Measurements from ENCODE around the gene GFRA3.
A peak's percentile ranks its signal among the peaks of the same experiment; 100 is the strongest.

The GFRA3 gene

DNA sequence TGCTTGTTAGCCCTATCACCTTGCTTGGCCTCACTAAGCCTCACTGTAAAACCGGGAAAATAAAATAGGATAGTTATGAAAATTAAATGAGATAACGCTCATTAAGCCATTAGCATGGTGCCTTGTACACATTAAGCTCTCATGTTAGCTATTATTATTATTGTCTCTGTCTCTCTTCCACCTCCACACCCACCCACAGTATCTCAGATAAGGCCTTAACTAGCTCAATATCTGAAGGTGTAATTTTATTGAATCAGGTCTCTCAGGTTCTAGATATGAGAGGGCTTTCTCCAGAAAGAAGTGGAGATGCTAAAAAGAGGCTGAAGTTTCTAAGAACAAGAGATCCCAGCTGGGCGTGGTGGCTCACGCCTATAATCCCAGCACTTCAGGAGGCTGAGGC is 27.6 kb downstream of the GFRA3 start:
- DNase-seq (ENCODE audit: low read depth in 2 of 2), result no peak

DNA sequence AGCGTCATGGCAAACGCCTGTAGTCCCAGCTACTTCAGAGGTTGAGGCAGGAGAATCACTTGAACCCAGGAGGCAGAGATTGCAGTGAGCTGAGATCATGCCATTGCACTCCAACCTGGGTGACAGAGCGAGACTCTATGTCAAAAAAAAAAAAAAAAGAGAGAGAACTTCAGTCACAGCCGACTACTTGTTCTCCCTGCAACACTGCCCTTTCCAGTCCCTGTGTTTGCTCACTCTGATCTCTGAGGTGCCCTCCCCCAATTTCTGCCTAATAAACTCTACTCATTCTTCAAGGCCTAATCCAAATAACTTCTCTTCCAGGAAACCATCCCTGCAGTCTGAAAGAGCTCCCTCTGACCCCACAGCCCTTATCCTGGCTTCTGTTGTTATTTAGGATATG is 28.1 kb downstream of the GFRA3 start:
- DNase-seq (ENCODE audit: low read depth in 2 of 2), result no peak

DNA sequence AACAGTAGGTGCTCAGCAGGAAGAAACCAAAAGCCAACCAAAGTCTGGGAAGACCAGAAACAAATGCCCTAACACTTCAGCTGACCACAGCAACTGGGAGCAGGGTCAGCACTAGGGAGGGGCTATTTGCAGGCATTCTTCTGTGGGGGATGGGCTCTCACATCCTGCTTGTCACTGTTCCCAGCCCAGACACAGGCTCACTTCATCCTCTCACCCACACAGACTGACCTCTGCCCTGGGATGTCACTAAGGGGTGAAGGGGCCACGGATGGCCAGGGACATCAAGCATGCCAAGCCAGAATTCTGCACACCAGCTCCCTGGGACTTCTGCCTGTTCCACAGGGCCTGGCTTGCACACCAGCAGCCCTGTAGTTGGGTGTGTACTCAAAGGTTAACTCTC is 28.7 kb downstream of the GFRA3 start:
- no peak for DNase-seq (ENCODE audit: low read depth in 2 of 2)

DNA sequence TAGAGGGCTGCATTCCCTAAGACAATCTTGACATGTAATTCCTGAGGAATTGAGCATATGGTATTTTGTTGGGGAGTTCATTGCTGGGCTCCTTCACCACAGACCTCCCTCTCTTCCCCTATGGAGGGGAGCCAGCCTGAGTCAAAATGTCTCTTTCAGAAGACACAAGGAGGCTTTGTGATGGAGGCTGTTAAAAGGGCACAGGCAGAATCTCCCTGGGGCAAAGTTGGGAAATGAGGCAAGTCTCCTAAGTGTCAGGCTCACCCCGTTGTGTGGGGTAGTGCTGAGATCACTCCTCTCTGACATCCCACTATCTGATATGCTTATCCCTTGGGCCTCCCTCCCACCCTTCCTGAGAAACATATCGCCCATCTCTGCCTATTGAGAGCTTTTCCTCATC is 30.6 kb downstream of the GFRA3 start:
- no peak for DNase-seq (ENCODE audit: low read depth in 2 of 2)

DNA sequence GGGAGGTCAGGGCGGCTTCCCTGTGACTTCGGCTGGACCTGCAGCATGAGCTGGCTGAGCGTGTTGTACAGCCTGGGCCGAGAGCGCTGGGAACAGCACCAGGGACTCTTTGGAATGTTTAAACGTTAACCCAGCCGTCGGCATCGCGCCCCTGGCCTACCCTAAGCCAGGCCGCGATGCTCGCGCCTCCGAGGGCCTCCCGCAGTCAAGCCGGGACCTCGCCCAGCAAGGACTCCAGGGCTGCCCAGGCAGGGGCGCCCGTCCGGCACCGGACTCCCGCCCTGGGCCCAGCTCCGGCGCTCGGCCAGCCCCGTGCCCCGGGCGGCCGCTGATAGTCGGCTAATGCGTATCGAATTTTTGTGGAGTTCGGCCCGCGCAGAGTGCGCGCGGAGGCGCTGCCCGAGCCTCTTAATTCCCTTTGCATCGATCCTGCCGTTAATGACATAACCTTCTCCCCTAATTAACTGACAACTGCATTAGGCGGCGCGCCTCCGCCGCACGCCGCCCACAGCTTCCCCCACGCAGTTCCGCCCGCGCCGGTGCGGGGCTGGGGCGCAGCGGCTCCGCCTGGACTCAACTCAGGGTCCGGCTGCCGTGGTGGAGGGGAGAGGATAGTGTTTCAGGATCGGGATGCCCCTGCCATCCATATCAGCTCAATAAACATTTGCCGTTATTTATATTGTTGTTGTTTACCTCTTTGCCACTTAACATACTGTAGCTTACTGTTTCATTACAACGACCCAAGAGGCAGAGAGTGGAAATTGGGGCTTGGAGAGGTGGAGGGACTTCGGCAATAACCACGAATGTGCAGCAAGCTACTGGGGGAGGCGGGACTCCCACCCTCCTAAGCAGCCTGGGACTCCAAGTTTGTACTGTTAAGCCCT is 32.5 kb downstream of the GFRA3 start:
- no peak for DNase-seq (ENCODE audit: low read depth in 2 of 2)

DNA sequence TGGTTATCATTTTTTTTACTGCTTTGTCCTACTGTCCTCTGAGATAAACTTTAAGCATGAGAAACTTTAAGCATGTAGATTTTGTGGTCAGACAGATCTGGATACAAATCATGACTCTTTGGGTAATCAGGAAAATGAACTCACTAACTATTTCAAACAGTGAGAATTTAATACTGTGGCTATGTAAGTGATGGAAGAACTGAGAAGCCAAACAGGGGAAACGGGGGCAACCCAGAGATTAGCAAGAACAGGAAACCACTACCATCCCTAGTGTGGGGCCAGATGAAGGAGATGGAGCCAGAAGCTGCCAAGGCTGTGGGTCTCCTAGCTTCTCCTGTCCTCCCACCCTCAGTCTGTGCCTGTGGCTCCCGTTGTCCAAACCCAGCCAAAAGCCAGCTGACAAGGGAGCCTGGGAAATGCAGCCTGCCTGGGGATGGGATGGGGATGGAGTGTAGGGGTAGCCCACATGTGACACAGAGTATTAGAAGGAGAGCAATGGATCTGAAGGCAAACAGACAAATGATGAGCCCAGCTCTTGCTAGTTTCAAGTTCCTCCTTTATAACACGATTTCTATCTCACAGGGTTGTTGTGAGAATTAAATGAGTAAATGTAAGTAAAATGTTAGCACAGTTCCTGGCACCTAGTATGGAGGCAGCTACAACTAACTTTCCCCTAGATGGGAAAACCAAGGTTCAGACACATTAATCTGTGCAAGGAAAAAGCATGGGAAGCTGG is 33.6 kb downstream of the GFRA3 start:
- DNase-seq (ENCODE audit: low read depth in 2 of 2), result no peak

DNA sequence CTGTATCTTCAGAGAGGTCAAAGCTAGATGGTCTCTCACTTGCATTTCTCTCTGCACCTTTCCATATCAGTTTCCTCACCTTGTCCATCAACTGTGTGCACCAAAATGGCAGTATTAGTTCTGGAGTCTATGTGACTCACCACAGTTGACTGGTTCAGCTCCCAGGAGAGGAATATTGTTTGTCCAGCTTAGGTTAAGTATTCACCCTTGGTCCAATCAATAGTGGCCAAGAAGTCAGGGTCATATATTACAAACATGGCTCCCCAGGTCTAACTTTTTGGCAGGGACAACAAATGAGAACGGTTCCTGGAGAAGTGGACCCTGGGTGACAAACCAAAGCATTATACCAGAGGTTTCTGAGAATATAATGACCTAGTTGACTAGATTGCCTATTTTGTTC is 36.4 kb downstream of the GFRA3 start:
- no peak for DNase-seq (ENCODE audit: low read depth in 2 of 2)

DNA sequence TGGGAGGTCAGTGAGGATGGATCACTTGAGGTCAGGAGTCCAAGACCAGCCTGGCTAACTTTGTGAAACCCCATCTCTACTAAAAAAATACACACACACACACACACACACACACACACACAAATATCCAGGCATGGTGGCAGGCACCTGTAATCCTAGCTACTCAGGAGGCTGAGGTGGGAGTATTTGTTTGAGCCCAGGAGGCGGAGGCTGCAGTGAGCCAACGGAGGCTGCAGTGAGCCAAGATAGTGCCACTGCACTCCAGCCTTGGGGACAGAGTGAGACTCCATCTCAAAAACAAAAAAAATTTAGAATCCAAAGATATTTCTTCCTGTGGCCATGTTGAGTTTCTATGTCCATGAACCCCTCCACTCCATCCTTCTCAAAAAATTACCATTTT is 39.8 kb downstream of the GFRA3 start:
- DNase-seq (ENCODE audit: low read depth in 2 of 2), result no peak

DNA sequence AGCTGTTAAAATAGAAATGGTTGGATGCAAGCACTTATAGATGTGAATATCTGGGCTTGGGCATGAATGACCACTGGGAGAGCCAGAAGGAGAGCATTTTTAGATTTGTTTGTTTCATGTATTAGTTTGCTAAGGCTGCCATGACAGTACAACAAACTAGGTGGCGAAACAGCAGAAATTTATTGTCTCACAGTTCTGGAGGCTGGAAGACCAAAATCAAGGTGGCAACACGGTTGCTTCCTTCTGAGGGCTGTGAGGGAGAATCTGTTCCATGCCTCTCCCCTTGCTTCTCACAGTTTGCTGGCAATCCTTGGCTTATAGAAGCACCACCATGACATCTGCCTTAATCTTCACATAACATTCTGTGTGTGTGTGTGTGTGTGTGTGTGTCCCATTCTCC is 41.1 kb downstream of the GFRA3 start:
- DNase-seq (ENCODE audit: low read depth in 2 of 2), result no peak

DNA sequence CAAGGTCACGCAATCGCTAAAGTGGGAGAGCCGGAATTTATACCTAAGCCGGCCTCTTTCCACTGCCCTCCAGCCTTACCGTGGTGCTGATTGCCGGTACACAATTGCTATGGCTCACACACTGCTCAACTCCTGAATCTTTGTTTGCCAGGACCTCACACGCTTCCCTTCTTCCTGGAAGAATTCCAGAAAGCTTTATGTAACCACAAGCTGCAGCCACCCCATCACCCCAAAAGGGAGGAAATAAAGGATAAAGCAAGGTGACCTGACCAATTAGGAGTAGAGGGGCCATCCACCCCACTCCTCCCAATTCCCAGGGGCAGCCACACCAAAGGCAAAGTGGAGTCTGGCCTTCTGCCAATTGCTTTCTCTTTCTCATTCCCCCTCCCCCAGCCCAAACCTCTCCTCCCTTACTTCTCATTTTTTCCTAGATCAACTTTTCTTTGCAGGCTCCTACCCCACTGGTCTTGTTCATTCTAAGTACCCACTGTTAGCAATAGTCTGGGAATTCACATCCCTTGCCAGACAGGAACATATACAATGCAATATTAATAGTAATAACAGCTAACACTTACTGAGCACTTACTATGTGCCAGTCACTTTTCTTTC is 43.3 kb downstream of the GFRA3 start:
- DNase-seq (ENCODE audit: low read depth in 2 of 2), result no peak

DNA sequence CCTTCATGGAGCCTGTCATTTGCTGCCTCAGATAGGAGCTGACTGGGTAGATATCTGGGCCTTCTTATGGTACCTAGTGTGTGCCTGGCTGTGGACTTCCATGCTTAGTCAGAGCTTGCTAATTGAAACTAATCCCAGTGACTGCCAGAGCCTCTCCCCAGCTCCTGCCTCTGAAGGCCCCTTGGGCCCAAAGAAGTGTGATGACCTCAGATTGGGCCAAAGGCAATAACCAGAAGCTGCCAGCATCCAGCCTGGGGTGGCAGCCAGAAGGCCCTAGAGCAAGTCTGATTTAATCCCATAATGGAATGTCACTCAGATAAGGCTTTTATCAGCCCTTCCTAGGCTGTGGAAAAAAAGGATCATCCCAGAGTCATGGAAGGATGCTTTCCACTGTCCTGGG is 44.2 kb downstream of the GFRA3 start:
- no peak for DNase-seq (ENCODE audit: low read depth in 2 of 2)

DNA sequence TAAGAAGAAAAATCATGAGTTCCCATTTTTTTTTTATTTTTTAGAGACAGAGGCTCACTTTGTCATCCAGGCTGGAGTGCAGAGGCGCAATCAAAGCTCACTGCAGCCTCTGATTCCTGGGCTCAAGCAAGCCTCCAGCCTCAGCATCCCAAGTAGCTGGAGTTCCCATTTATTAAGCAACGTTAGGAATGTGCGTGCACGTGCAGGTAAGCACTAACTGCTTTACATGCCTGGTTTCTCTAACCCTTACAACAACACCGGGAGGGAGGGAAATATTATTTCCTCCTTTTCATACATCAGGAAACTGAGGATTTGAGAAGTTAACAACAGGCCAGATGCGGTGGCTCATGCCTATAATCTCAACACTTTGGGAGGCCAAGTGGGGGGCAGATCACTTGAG is 45.0 kb downstream of the GFRA3 start:
- DNase-seq (ENCODE audit: low read depth in 2 of 2), result no peak

DNA sequence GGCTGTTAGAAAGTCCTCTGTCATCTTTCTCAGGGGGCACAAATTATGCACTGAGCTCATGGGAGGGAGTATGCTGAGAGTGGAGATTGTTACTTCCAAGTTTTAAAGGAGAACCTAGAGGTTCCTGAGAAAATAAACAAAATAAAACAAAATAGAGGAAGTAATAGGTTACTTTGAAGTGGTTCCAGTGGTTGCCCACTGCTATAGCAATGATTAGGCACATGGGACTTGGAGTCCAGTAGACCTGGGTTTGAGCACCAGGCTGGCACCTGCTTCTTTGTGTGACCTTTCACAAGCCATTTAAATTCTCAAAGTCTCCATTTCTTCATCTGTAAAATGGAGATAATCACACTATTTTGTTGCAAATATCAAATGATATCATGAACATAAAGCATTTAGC is 47.5 kb downstream of the GFRA3 start:
- no peak for DNase-seq (ENCODE audit: low read depth in 2 of 2)

DNA sequence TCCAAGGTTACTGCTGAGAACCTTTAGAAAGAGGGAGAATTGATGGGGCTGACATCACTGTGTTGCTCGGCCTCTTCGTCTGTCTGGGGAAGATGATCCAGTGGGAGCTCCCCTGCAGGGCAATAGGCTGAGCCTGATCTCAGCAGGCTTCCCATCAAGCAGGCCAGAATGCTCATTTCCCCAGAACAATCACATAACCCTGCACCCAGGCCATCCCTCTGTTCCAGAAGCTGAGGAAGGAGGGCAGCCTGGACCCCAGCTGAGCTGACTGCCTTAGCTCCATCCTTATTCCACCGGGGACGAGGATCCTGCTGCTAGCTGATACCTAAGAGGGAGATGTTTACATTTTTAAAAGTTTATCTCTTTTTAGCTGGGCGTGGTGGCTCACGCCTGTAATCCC is 49.7 kb downstream of the GFRA3 start:
- no peak for DNase-seq (ENCODE audit: low read depth in 2 of 2)

DNA sequence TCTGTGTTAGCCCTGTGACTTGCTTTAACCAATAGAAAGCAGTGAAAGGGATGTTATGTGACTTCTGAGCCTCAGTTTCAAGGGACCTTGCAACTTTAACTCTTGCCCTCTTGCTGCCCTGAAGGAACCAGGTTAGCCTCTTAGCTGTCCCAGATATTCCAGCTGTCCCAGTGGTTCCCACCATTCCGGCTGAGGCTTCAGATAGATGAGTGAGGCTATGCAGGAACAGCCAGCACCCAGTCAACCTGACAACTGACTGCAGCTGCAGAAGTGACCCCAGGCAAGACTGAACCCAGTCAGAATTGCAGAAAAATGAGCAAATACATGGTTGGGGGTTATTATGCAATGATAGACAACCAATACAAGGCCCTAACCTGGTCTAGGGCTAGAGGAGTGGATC is 50.9 kb downstream of the GFRA3 start:
- no peak for DNase-seq (ENCODE audit: low read depth in 2 of 2)

DNA sequence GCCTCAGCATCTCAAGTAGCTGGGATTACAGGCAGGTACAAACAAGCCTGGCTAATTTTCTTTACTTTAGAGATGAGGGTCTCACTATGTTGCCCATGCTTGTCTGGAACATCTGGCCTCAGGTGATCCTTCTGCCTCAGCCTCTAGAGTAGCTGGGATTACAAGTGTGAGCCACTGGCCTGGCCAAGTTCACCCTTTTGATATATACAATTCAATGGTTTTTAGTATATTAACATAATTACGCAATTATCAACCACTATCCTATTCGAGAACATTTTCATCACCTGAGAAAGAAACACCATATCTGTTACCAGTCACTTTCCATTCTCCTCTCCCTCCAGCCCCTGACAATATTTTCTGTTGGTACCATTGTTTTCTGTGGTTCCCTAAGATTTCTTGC is 57.6 kb downstream of the GFRA3 start:
- DNase-seq (ENCODE audit: low read depth in 2 of 2), result no peak

DNA sequence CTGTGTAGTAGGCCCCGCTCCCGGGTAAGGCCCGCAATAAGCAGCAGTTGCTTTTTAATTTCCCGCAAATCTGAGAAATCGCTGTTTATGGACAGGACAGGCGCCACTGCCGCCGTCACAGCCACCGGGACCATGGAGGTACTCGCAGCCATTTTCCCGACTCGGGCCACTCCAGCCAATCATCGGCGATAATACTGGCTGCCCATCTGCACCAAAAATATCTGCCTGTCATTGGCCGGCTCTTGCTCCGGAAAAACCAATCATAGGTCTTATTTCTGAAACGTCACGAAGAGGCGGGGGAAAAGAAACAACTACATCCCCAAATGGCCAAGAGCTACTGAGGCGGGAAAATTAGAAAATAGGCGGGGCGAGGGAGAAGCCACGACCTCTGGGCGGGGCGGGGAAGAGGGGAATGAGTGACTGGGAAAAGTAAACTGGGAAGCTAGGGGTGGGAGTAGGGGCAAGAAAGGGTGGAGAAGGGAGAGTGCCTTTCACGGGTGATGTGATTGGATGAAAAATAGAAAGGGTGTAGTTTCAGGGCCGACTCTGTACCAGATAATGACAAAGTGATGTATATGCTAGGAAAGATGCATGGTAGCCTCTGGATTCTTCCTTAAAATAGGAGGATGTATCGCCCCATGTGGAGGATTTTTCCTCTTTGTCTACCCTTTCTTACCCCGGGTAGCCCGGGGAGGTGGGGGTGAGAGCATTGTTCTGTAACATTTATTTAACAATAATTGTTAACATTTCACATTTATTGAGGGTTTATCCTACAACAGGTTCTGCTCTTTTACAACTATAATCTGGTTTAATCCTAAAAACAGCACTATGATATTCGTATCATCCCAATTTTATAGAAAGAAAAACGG is 61.0 kb downstream of the GFRA3 start, which contains the start of gene CDC23:
TSS of gene CDC23 (minus strand) at position 163 of the 869 bp plus-strand sequence. CDS start at position 152, 11 bp downstream.
- DNase-seq (ENCODE audit: low read depth in 2 of 2), result peak; percentile 75 to 83

DNA sequence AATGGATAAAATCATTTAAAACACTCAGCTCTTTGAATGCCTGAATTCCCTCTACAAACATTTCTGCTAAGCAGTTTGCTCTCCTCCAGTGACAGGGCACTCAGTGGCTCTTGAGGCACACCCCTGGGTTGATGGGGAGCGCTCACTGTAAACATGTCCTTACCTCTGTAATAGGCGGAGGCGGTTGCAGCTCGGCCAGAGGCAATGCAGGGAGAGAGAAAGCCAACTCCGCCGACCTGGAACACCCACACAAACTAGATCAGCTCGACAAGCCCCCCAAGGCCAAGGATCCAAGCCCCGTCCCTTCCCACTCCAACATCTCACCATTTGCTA is 61.6 kb downstream of the GFRA3 start:
- no peak for DNase-seq (ENCODE audit: low read depth in 2 of 2)

DNA sequence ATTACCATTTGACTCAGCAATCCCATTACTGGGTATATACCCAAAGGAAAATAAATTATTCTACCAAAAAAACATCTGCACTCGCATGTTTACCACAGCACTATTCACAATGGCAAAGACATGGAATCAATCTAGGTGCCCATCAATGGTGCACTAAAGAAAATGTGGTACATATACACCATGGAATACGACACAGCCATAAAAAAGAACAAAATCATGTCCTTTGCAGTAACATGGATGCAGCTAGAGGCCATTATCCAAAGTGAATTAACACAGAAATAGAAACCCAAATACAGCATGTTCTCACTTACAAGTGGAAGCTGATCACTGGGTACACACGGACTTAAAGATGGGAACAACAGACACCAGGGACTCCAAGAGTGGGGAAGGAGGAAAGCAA is 63.4 kb downstream of the GFRA3 start:
- DNase-seq (ENCODE audit: low read depth in 2 of 2), result no peak
